Activated T-helper 2 cell treated with anti-CD3 and anti-CD28 coated beads, Interferon-gamma antibody, Interleukin-2, Interleukin-4, amounts not matched to agents 10 μg/mL and 5 μg/mL and 100 μg/mL, durations not matched to agents 14 hours and 24 hours and 36 hours (primary cell): ENCODE data around the gene NEU3. TPM values are rescaled to one million over a fixed set of nuclear protein-coding genes. Genes with fewer than 3 reads are reported as not detected.
"Not testable (repeated sequence)": the region's sequence is repeated elsewhere in the genome, so short reads cannot be mapped to it uniquely, and the experiment has no call there.

Experiments used
- DNase-seq: peaks from one replicate; pipeline ENCODE4 v3.0.0; 2021; ENCODE audit warnings: low spot score
- H3K27ac Mint-ChIP-seq: one replicate; pipeline ENCODE4 v1.8.0; 2021; ENCODE audit warnings: mixed read lengths
- H3K27me3 Mint-ChIP-seq: one replicate; pipeline ENCODE4 v1.8.0; 2021; ENCODE audit warnings: low read depth, mixed read lengths
- H3K36me3 Mint-ChIP-seq: one replicate; pipeline ENCODE4 v1.8.0; 2021; ENCODE audit warnings: low read depth, mixed read lengths
- H3K4me1 Mint-ChIP-seq: one replicate; pipeline ENCODE4 v1.8.0; 2021; ENCODE audit warnings: low read depth, mixed read lengths
- H3K4me3 Mint-ChIP-seq: one replicate; pipeline ENCODE4 v1.8.0; 2021; ENCODE audit warnings: low read depth, mild to moderate bottlenecking, moderate library complexity, mixed read lengths
- H3K9me3 Mint-ChIP-seq: one replicate; pipeline ENCODE4 v1.8.0; 2021; ENCODE audit warnings: mixed read lengths
- intact Hi-C: fragments of 100-400 bp; cut with micrococcal nuclease; formaldehyde crosslinking; loops from one replicate; pipeline ENCODE4 v1.15.1; 2023
- total RNA-seq: library from RNA; stranded (reverse); gene quantifications from 2 replicates; pipeline ENCODE4 v1.2.3, GENCODE V29; 2022

NEU3 gene
- total RNA-seq, 1 donor from 2014 or later = 16.5 TPM

DNA sequence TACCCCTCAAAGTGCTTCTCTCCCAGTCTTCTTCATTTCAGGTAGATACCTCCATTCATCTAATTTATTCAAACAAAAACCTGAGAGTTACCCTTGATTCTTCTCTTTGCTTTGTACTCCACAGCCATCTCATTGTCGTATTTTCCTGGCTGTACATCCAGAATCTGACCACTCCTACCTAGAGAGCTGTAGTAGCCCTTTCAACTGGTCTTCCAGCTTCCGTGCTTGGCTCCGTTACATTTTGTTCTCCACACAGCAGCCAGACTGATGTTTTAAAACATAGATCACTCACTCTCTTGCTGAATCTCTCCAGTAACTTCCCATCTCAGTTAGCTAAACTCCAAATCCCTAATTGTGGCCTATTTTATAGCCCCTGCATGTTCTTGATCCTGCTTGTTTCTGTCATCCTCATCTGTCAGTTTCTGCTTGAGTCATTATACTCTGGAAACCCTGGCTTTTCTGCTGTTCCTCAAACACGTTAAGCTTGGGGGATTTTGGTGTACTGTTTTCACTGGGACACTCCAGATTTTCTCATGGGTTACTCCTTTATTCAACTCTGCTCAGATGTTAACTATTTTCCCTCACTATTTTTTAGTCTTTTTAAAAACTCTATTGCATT lies 32.2 kb upstream of the NEU3 start:
- Mint-ChIP-seq H3K36me3 (peaks cover 55% of the 10 kb centered on the region), H3K27me3 (no peaks in the 10 kb centered on the region), H3K4me1 (peaks cover 49% of the 10 kb centered on the region), H3K4me3 (no peak overlapping the region), H3K27ac (no peak overlapping the region), H3K9me3 (no peaks in the 10 kb centered on the region)
- DNase-seq = no peak
- intact Hi-C loops = no loop called here

DNA sequence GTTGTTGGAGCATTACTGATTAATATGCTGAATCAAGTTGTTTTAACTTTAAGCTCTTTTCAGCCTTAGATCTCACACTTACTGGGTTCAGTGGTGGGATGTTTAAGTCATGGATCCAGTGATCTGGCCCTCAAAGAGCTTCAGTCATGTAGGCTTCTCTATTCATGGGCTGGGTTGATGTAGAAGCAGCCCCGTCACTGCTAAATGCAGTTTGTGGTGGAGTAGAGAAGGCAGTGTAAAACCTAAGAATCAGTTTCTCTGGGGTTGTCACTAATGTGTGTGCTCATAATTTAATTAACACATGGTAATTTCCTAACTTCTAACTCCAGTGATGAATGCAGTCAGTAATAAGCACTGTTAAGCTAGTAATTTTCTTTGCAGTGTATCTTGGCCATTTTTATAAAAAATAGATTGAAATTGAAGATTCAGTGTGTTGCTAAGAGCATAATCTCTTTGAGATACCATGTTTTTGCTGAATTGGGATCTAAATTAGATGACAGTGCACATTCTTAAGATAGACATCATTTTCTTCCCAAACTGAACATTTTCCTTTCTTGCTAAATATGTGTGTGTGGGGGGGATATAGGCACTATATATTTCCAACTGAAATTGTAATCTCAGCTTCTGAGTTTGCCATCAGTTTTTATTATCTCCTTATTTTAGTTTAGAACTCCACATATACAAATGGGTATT lies 30.6 kb upstream of the NEU3 start:
- H3K4me1 Mint-ChIP-seq = peaks cover 50% of the 10 kb centered on the region
- no peak overlapping the region for H3K27ac Mint-ChIP-seq
- no peaks in the 10 kb centered on the region for H3K9me3 Mint-ChIP-seq
- no peak for DNase-seq
- intact Hi-C loops = no loop called here
- H3K4me3 Mint-ChIP-seq = no peak overlapping the region
- H3K36me3 Mint-ChIP-seq = peaks cover 48% of the 10 kb centered on the region
- H3K27me3 Mint-ChIP-seq = no peaks in the 10 kb centered on the region

DNA sequence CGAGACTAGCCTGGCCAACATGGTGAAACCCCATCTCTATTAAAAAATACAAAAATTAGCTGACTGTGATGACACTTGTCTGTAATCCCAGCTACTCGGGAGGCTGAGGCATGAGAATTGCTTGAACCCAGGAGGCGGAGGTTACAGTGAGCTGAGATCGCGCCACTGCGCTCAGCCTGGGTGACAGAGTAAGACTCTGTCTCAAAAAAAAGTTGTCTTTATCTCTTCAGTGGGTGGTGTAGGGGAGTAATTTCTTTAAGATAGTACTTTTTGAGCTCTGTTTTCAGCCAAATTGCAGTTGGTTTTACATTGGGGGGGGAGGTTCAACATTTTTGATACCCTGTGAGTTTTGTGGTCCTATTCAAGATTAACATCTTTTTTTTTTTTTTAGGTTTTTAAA lies 28.6 kb upstream of the NEU3 start:
- H3K27me3 Mint-ChIP-seq, H3K27ac Mint-ChIP-seq, DNase-seq, intact Hi-C loops, H3K4me3 Mint-ChIP-seq, H3K9me3 Mint-ChIP-seq: not testable (repeated sequence)
- peaks cover 46% of the 10 kb centered on the region for H3K4me1 Mint-ChIP-seq
- H3K36me3 Mint-ChIP-seq = peaks cover 45% of the 10 kb centered on the region

DNA sequence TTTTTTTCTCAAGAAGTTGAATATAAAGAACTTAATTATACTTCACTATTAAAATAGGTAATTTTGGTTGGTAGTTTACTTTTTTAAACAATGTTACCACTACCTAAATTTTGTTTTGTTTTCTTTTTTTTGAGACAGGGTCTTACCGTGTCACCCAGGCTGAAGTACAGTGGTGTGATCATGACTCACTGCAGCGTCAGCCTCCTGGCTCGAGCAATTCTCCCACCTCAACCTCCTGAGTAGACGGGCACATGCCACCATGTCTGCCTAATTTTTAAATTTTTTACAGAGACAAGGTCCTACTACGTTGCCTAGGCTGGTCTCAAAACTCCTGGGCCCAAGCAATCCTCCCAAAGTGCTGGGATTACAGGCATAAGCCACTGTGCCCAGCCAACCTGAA lies 22.1 kb upstream of the NEU3 start:
- no peaks in the 10 kb centered on the region for H3K27me3 Mint-ChIP-seq
- intact Hi-C loops = no loop called here
- DNase-seq = no peak
- H3K4me3 Mint-ChIP-seq = no peak overlapping the region
- H3K36me3 Mint-ChIP-seq = peaks cover 59% of the 10 kb centered on the region
- no peaks in the 10 kb centered on the region for H3K9me3 Mint-ChIP-seq
- H3K4me1 Mint-ChIP-seq = peaks cover 21% of the 10 kb centered on the region
- no peak overlapping the region for H3K27ac Mint-ChIP-seq

DNA sequence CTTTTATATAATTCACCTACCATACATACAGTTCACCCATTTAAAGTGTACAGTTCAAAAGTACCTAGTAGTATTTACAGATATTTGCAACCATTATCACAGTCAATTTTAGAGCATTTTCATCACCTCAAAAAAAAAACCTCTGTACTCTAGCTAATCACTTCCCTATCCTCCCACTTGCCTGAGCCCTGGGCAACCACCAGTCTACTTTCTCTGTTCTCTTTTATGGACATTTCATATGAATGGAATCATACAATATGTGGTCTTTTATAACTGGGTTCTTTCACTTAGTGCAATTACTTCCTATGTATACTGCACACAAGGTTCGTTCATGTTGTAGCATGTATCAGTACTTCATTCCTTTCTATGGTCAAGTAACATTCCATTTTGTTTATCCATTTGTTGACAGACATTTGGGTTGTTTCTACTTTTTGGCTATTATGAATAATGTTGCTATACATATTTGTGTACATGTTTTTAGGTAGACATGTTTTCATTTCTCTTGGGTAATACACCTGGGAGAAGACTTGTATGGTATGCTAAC lies 17.8 kb upstream of the NEU3 start:
- Mint-ChIP-seq H3K4me1 (peaks cover 10% of the 10 kb centered on the region), H3K36me3 (peaks cover 74% of the 10 kb centered on the region), H3K4me3 (no peak overlapping the region), H3K27me3 (no peaks in the 10 kb centered on the region), H3K27ac (no peak overlapping the region), H3K9me3 (no peaks in the 10 kb centered on the region)
- intact Hi-C loops = no loop called here
- no peak for DNase-seq

DNA sequence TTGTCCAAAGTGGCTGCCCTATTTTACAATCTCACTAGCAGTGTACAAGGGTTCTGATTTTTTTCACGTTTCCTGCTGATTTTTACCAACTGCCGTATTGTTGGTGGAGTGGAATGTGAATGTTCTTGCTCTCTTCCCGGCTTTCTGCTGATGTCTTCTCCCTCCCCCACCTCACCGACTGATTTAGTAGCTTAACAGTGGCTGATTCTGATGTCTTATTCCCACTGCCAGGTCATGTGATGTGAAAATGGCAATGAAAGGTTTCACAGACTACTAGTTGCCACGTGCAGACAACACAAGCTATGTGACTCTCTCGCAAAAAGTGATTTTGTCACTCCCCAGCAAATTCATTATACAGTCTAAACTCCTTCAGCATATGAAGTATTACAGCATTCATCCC lies 17.3 kb upstream of the NEU3 start:
- Mint-ChIP-seq H3K27me3 (no peaks in the 10 kb centered on the region), H3K9me3 (no peaks in the 10 kb centered on the region), H3K27ac (no peak overlapping the region), H3K36me3 (peaks cover 75% of the 10 kb centered on the region), H3K4me3 (no peak overlapping the region), H3K4me1 (peaks cover 10% of the 10 kb centered on the region)
- DNase-seq = no peak
- intact Hi-C loops = no loop called here

DNA sequence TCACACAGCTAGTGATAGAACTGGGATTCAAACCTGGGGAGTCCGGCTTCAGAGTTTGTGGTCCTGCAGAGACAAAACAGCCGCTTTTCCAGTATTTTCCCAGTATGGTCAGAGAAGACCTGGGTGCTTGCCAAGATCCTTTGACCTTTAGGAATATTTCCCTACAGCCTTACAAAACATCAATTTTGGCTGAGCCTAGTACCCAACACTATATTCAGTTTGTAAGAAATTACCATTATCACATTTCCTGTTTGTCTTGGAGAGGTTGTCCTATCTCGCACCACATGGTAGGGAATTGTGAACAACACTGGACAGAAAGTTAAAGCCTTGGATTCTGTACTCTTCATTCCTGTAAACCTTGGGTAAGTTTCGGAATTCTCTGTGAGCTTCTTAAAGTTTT lies 10.7 kb upstream of the NEU3 start:
- peaks cover 51% of the 10 kb centered on the region for H3K36me3 Mint-ChIP-seq
- intact Hi-C loops = no loop called here
- H3K4me3 Mint-ChIP-seq = no peak overlapping the region
- H3K9me3 Mint-ChIP-seq = no peaks in the 10 kb centered on the region
- no peaks in the 10 kb centered on the region for H3K27me3 Mint-ChIP-seq
- no peak for DNase-seq
- no peak overlapping the region for H3K27ac Mint-ChIP-seq
- peaks cover 9% of the 10 kb centered on the region for H3K4me1 Mint-ChIP-seq

DNA sequence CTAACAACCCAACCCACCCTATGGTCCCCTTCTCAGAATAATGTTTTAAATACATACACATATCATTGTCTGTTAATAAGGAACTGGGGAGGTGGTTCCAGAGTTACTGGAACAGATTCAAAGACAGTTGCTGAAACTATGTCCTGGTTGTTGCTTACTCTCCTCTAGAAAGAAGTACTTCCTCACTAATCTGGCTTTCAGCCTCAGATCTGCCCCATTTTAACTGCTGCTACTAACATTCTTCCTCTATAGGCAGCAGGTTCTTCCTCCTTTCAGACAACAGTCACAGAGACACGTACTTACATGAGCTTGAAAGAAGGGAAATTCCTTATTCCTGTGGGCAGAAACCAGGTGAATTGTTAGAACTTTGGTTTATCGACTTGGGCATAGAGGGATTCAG lies 8.1 kb upstream of the NEU3 start:
- H3K36me3 Mint-ChIP-seq = peaks cover 26% of the 10 kb centered on the region
- no peaks in the 10 kb centered on the region for H3K9me3 Mint-ChIP-seq
- intact Hi-C loops = no loop called here
- H3K27me3 Mint-ChIP-seq = no peaks in the 10 kb centered on the region
- DNase-seq = no peak
- H3K27ac Mint-ChIP-seq = no peak overlapping the region
- no peak overlapping the region for H3K4me3 Mint-ChIP-seq
- H3K4me1 Mint-ChIP-seq = no peaks in the 10 kb centered on the region

DNA sequence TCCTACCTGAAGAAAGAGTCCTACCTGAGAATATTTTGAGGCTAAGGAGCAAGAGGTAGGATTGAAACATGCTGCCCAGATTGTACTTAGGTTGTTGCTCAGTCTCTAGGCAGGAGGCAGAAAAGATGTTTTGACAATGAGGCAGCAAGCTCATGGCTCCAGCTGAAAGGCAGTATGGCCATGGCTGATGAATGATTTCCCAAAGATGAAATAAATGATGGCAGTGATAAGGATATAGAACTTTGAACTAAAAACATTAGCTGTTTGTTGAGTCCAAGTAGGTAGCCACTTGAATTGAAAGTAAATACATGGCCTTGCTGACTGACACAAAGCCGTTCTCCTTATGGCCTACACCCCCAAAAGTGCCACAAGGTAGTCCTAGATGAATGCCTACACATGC lies 6.8 kb upstream of the NEU3 start:
- DNase-seq = no peak
- Mint-ChIP-seq H3K27ac (no peak overlapping the region), H3K4me3 (no peak overlapping the region), H3K36me3 (peaks cover 19% of the 10 kb centered on the region), H3K9me3 (no peaks in the 10 kb centered on the region), H3K4me1 (no peaks in the 10 kb centered on the region), H3K27me3 (no peaks in the 10 kb centered on the region)
- intact Hi-C loops = no loop called here

DNA sequence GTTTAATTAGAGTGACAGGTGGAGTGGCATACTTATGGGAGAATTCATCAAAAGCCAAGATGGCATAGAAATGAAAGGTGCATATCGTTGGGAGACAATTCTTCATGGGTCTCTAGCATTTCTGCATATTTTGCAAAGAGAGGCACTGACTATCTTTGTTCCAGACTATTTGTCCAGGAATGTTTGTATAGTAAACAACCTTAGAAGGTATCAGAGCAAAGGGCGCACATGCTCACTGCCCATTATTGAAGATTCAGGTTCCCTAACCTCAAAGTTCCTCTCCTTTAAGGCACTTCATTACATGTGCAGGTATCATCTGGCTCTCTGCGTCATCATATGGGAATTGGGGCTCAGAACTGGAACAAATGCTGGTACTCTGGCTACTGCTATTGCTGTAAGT lies 4.7 kb upstream of the NEU3 start:
- H3K4me3 Mint-ChIP-seq = no peak overlapping the region
- no peaks in the 10 kb centered on the region for H3K4me1 Mint-ChIP-seq
- no peak for DNase-seq
- intact Hi-C loops = no loop called here
- H3K36me3 Mint-ChIP-seq = peaks cover 15% of the 10 kb centered on the region
- H3K9me3 Mint-ChIP-seq = no peaks in the 10 kb centered on the region
- no peak overlapping the region for H3K27ac Mint-ChIP-seq
- no peaks in the 10 kb centered on the region for H3K27me3 Mint-ChIP-seq

DNA sequence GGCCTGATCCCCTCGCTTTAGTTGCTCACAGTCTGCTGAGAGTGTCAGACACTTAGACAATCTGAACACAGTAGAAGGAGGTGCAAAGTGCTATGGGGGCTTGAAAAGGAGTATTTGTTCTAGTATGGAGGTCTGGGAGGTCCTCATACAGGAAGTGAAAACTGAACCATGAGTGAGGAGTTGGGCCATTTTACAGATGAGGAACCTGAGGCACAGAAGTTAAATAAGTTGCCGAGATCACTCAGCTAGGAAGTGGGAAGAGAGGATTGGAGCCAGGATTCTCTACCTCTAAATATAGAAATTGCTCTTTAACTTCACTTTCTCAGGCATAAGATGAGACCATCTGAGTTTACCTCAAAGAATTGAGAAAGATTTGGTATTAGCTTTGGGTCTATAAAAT lies 4.0 kb upstream of the NEU3 start:
- Mint-ChIP-seq H3K27ac (no peak overlapping the region), H3K9me3 (no peaks in the 10 kb centered on the region), H3K27me3 (no peaks in the 10 kb centered on the region), H3K36me3 (peaks cover 13% of the 10 kb centered on the region), H3K4me3 (no peak overlapping the region), H3K4me1 (peaks cover 6% of the 10 kb centered on the region)
- DNase-seq = no peak
- intact Hi-C loops = no loop called here

DNA sequence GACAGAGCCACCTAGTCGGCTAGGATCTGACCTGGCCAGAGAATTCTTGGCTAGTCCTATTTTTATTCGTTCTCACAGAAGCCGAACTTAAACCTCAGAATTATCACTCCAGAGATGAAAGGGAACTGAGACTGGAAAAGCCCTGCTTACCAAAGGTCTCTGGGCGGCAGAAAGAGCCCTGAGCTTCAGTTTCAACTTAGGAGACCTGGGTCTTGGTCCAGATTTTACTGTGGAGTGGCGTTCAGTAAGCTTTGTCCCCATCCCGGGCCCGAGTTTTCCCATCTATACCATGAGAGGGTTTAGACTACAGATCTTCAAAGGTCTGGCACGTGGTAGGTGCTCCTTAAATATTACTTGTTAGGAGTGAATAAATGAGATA lies 516 bp downstream of the NEU3 start:
- Mint-ChIP-seq H3K4me1 (peaks cover 28% of the 10 kb centered on the region), H3K9me3 (no peaks in the 10 kb centered on the region), H3K36me3 (peaks cover 19% of the 10 kb centered on the region), H3K4me3 (peak overlapping the region; percentile 94), H3K27ac (peak overlapping the region; percentile 87), H3K27me3 (no peaks in the 10 kb centered on the region)
- intact Hi-C loops = loop anchor here (2.0 kb wide), 1 partner anchor 60 kb away; no protein-coding TSS in a partner anchor
- no peak for DNase-seq

DNA sequence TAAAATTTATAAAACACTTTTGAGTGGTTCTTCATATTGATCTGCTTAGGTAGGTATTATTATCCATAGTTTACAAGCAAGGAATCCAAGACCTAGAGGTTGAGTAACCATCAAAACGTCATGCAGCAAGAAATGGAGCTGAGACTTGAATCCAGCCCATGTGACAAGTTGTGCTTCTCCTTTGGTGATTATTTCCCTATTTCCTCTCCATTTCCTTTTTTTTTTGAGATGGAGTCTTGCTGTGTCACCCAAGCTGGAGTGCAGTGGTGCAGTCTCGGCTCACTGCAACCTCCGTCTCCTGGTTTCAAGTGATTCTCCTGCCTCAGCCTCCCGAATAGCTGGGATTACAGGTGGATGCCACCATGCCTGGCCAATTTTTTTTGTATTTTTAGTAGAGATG lies 1.4 kb downstream of the NEU3 start:
- H3K27ac Mint-ChIP-seq, intact Hi-C loops, H3K9me3 Mint-ChIP-seq, H3K27me3 Mint-ChIP-seq, DNase-seq: not testable (repeated sequence)
- peak overlapping the region; percentile 31 for H3K4me3 Mint-ChIP-seq
- peaks cover 28% of the 10 kb centered on the region for H3K4me1 Mint-ChIP-seq
- H3K36me3 Mint-ChIP-seq = peaks cover 26% of the 10 kb centered on the region
